CD14-positive monocyte (primary cell): ENCODE results near the gene MTA2. TPM values are rescaled to one million over a fixed set of nuclear protein-coding genes. Genes with fewer than 3 reads are reported as not detected.

Source experiments
- DNase-seq, 3 donors: peaks; one replicate each; pipeline ENCODE4 v3.0.0-alpha.2; 2011 to 2022
- H2AFZ ChIP-seq: 2 replicates; pipeline ENCODE4 v1.6.0; 2012; ENCODE audit warnings: mild to moderate bottlenecking, low read depth, low read length, inconsistent platforms; ENCODE audit not compliant: insufficient read depth, poor library complexity, severe bottlenecking
- H3K27ac ChIP-seq, 2 donors: 1 replicate in 1 of 2; 2 replicates in 1 of 2; pipeline ENCODE4 v1.5.1; 2012 to 2013; ENCODE audit warnings: low read length in 2 of 2, control low read depth in 1 of 2, inconsistent platforms in 1 of 2, low read depth in 1 of 2, mild to moderate bottlenecking in 1 of 2
- H3K27me3 ChIP-seq, 2 donors: one replicate each; pipeline versions ENCODE4 v1.6.0 to v1.6.1; 2011 to 2013; ENCODE audit warnings: low read length in 2 of 2; ENCODE audit not compliant: control insufficient read depth in 2 of 2, insufficient read depth in 2 of 2
- H3K36me3 ChIP-seq, 2 donors: replicated peaks in 1 of 2; 1 replicate in 1 of 2; 2 replicates in 1 of 2; pipeline versions ENCODE4 v1.5.1 to v1.6.1; 2012 to 2013; ENCODE audit warnings: low read length in 2 of 2, control low read depth in 1 of 2, inconsistent platforms in 1 of 2, mild to moderate bottlenecking in 1 of 2; ENCODE audit not compliant: insufficient read depth in 2 of 2, control insufficient read depth in 1 of 2
- H3K4me1 ChIP-seq, 2 donors: 1 replicate in 1 of 2; 2 replicates in 1 of 2; pipeline versions ENCODE4 v1.5.1 to v1.6.1; 2012 to 2013; ENCODE audit warnings: low read length in 2 of 2, control low read depth in 1 of 2, inconsistent platforms in 1 of 2, mild to moderate bottlenecking in 1 of 2, moderate library complexity in 1 of 2; ENCODE audit not compliant: insufficient read depth in 2 of 2, control insufficient read depth in 1 of 2
- H3K4me2 ChIP-seq: replicated peaks from 2 replicates; pipeline ENCODE3; 2012; ENCODE audit warnings: low read length, moderate library complexity, mild to moderate bottlenecking; ENCODE audit not compliant: poor library complexity, severe bottlenecking; ENCODE audit errors: extremely low read depth
- H3K4me3 ChIP-seq, 3 experiments: fragments of 200-600 bp in 1 of 3; sonication (generic) in 1 of 3; replicated peaks in 1 of 3; 1 replicate in 2 of 3; 2 replicates in 1 of 3; pipeline ENCODE4 v1.5.1; 2011 to 2013; ENCODE audit warnings: low read length in 3 of 3, mild to moderate bottlenecking in 3 of 3, control low read depth in 2 of 3, low read depth in 2 of 3, inconsistent platforms in 1 of 3, moderate library complexity in 1 of 3
- H3K79me2 ChIP-seq: 2 replicates; pipeline ENCODE4 v1.6.0; 2012; ENCODE audit warnings: mild to moderate bottlenecking, control low read depth, inconsistent platforms, low read length, moderate library complexity; ENCODE audit not compliant: insufficient read depth
- H3K9ac ChIP-seq: 2 replicates; pipeline ENCODE4 v1.6.0; 2017; ENCODE audit warnings: low read length, mild to moderate bottlenecking; ENCODE audit not compliant: insufficient read depth, poor library complexity, severe bottlenecking
- H3K9me3 ChIP-seq, 2 donors: replicated peaks in 1 of 2; 1 replicate in 1 of 2; 2 replicates in 1 of 2; pipeline versions ENCODE4 v1.5.1 to v1.6.1; 2012 to 2013; ENCODE audit warnings: low read length in 2 of 2, control low read depth in 1 of 2; ENCODE audit not compliant: control insufficient read depth in 1 of 2, insufficient read depth in 1 of 2
- H4K20me1 ChIP-seq: 2 replicates; pipeline ENCODE4 v1.6.0; 2012; ENCODE audit warnings: mild to moderate bottlenecking, low read length, control low read depth, moderate library complexity; ENCODE audit not compliant: insufficient read depth
- H3K27ac Mint-ChIP-seq, 7 donors: one replicate each; pipeline ENCODE4 v1.8.0; 2020; ENCODE audit warnings: mild to moderate bottlenecking in 7 of 7, mixed read lengths in 7 of 7, moderate library complexity in 6 of 7, inconsistent platforms in 2 of 7
- H3K27me3 Mint-ChIP-seq, 3 donors: one replicate each; pipeline ENCODE4 v1.8.0; 2021 to 2022; ENCODE audit warnings: low read depth in 3 of 3, mild to moderate bottlenecking in 3 of 3, mixed read lengths in 3 of 3, moderate library complexity in 3 of 3, inconsistent platforms in 1 of 3
- H3K36me3 Mint-ChIP-seq, 2 donors: one replicate each; pipeline ENCODE4 v1.8.0; 2020; ENCODE audit warnings: mixed read lengths in 2 of 2, inconsistent platforms in 1 of 2, mild to moderate bottlenecking in 1 of 2
- H3K4me1 Mint-ChIP-seq: one replicate; pipeline ENCODE4 v1.8.0; 2020; ENCODE audit warnings: mild to moderate bottlenecking, mixed read lengths
- H3K4me3 Mint-ChIP-seq, 2 donors: one replicate each; pipeline ENCODE4 v1.8.0; 2020; ENCODE audit warnings: mild to moderate bottlenecking in 2 of 2, mixed read lengths in 2 of 2, moderate library complexity in 1 of 2
- H3K9me3 Mint-ChIP-seq, 7 donors: one replicate each; pipeline ENCODE4 v1.8.0; 2020 to 2022; ENCODE audit warnings: mixed read lengths in 7 of 7, mild to moderate bottlenecking in 6 of 7, moderate library complexity in 6 of 7, inconsistent platforms in 2 of 7
- whole genome bisulfite sequencing: methylation state at CpG from one replicate; pipeline ENCODE4 v1.1.5; 2013; ENCODE audit warnings: missing lambda C conversion rate; ENCODE audit not compliant: insufficient coverage; 5-methylcytosine and 5-hydroxymethylcytosine counted together
- intact Hi-C, 2 donors: fragments of 100-400 bp; cut with micrococcal nuclease; formaldehyde crosslinking; loops; one replicate each; pipeline versions ENCODE4 v1.15.0 to v1.15.1; 2023
- polyA plus RNA-seq, 3 donors: library from polyadenylated mRNA; depleted of rRNA in 1 of 3; unstranded in 2 of 3; stranded (reverse) in 1 of 3; fragments of 300-500 nt in 2 of 3; fragments of >200 nt in 1 of 3; fragmentation: Illumina TruSeq in 2 of 3; gene quantifications; 1 replicate in 2 of 3; 2 replicates in 1 of 3; pipeline ENCODE4 v1.2.3, GENCODE V29; 2012 to 2021
- TF ChIP-seq, protein P1 (sequence below): fragments of 200-600 bp; IDR thresholded peaks from one replicate; pipeline ENCODE4 v1.8.0; 2022; ENCODE audit warnings: antibody characterized with exemption, mild to moderate bottlenecking

The MTA2 gene
- polyA plus RNA-seq, 3 donors = 14.0 to 38.6 (median 17.6) TPM

DNA sequence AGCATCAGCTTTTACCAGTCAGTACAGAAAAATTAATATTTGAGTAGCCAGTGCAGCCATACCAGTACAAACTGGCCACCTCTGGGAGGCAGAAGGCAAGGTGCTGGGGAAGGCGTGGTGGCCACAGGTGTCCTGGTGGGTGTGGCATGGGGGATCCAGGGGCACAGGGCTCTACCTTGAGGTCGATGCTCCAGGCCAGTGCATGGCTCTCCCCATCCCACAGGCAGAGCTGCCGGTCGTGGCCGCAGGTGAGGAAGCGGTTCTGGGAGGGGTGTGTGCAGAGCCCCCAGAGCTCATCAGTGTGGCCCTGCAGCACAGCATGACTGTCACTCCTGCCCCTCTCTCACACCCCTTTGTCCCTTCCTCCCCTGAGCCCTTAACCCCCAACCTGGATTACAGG, 3.8 kb upstream of the MTA2 start:
- intact Hi-C loops = no loop called here
- Histone ChIP-seq H2AFZ (no peak overlapping the region), H3K27ac (no peak overlapping the region), H4K20me1 (peaks cover 2% of the 10 kb centered on the region), H3K4me2 (no peak overlapping the region), H3K36me3 (peaks cover 28 to 64% of the 10 kb centered on the region in 2 donors), H3K9ac (no peak overlapping the region), H3K27me3 (no peaks in the 10 kb centered on the region), H3K9me3 (no peaks in the 10 kb centered on the region), H3K79me2 (peaks cover 15% of the 10 kb centered on the region), H3K4me1 (peaks cover 32 to 37% of the 10 kb centered on the region in 2 donors), H3K4me3 (no peak overlapping the region)
- H3K9me3 Mint-ChIP-seq = peaks cover 0 to 2% (median 0%) of the 10 kb centered on the region in 7 donors
- DNase-seq = no peak
- peaks cover 62 to 71% of the 10 kb centered on the region in 2 donors for H3K36me3 Mint-ChIP-seq
- H3K27ac Mint-ChIP-seq = peak overlapping the region in 3 of 7 donors; percentile 20 to 58 (median 57)
- H3K4me1 Mint-ChIP-seq = peaks cover 41% of the 10 kb centered on the region
- WGBS = 100% methylated on average over 1 of the region's 6 CpGs
- no peak overlapping the region for H3K4me3 Mint-ChIP-seq
- TF ChIP-seq, protein P1, sequence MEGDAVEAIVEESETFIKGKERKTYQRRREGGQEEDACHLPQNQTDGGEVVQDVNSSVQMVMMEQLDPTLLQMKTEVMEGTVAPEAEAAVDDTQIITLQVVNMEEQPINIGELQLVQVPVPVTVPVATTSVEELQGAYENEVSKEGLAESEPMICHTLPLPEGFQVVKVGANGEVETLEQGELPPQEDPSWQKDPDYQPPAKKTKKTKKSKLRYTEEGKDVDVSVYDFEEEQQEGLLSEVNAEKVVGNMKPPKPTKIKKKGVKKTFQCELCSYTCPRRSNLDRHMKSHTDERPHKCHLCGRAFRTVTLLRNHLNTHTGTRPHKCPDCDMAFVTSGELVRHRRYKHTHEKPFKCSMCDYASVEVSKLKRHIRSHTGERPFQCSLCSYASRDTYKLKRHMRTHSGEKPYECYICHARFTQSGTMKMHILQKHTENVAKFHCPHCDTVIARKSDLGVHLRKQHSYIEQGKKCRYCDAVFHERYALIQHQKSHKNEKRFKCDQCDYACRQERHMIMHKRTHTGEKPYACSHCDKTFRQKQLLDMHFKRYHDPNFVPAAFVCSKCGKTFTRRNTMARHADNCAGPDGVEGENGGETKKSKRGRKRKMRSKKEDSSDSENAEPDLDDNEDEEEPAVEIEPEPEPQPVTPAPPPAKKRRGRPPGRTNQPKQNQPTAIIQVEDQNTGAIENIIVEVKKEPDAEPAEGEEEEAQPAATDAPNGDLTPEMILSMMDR = no peak
- peaks cover 0 to 2% (median 0%) of the 10 kb centered on the region in 3 donors for H3K27me3 Mint-ChIP-seq

DNA sequence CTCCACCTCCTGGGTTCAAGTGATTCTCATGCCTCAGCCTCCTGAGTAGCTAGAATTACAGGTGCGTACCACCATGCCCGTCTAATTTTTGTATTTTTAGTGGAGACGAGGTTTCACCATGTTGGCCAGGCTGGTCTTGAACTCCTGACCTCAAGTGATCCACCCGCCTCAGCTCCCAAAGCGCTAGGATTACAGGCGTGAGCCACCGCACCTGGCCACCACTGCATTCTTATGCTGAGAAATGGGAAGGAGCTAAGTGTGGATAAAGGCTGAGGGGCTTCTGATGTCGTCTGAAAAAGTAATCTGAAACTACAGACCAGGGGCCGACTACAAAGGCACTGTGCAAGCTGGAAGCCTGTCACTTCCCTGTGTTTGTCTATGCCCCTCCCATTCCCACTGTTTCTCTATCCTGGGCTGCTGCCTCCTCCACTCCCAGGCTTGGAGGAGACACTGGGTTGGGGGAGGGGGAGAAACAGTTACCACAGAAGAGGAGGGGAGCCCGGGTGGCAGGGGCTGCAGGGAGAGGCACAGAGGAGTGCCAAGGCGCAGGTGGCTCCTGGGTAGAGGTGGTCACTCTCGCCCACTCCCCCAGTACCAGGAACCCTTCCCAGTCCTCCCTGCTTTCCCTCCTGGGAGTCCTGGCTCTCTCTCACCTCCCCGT, 2.9 kb upstream of the MTA2 start:
- H3K4me3 Mint-ChIP-seq = no peak overlapping the region
- Histone ChIP-seq H4K20me1 (peaks cover 10% of the 10 kb centered on the region), H3K4me3 (no peak overlapping the region), H3K27me3 (no peaks in the 10 kb centered on the region), H2AFZ (no peak overlapping the region), H3K9me3 (no peaks in the 10 kb centered on the region), H3K27ac (no peak overlapping the region), H3K36me3 (peaks cover 26 to 55% of the 10 kb centered on the region in 2 donors), H3K4me1 (peaks cover 41 to 46% of the 10 kb centered on the region in 2 donors), H3K9ac (no peak overlapping the region), H3K4me2 (no peak overlapping the region), H3K79me2 (peaks cover 20% of the 10 kb centered on the region)
- intact Hi-C loops = loop anchor here in 1 of 2 donors (5.0 kb wide), 1 partner anchor 43 kb away; the partner anchor contains the start of gene GANAB
- no peak for DNase-seq
- H3K9me3 Mint-ChIP-seq = no peaks in the 10 kb centered on the region
- no peak overlapping the region for H3K27ac Mint-ChIP-seq
- peaks cover 50% of the 10 kb centered on the region for H3K4me1 Mint-ChIP-seq
- 100% methylated on average over 3 of the region's 13 CpGs for WGBS
- H3K36me3 Mint-ChIP-seq = peaks cover 60 to 62% of the 10 kb centered on the region in 2 donors
- TF ChIP-seq, protein P1 = no peak
- peaks cover 0 to 2% (median 0%) of the 10 kb centered on the region in 3 donors for H3K27me3 Mint-ChIP-seq
